AG04450 (cell line): Measurements from ENCODE around the gene CDC73. TPM values are rescaled to one million over a fixed set of nuclear protein-coding genes. Genes with fewer than 3 reads are reported as not detected.
A peak's percentile ranks its signal among the peaks of the same experiment; 100 is the strongest.

Source experiments
- CTCF ChIA-PET: fragments of 300-600, 350-600 bp; formaldehyde crosslinking; extraction: SDS; loops from one replicate; lab custom pipeline; 2022; ENCODE audit warnings: antibody characterized with exemption, inconsistent platforms; lab: Charles Lee
- POLR2A ChIA-PET: fragments of 350-600 bp; formaldehyde crosslinking; extraction: SDS; loops from one replicate; lab custom pipeline; 2021; ENCODE audit warnings: antibody characterized with exemption, inconsistent platforms; lab: Yijun Ruan, JAX
- DNase-seq: peaks from one replicate; pipeline ENCODE4 v3.0.0-alpha.2; 2011; ENCODE audit warnings: low read depth, low spot score
- H3K27ac ChIP-seq: one replicate; pipeline ENCODE4 v1.5.1; 2012; ENCODE audit warnings: low read depth, low read length, control low read depth
- H3K27me3 ChIP-seq: one replicate; pipeline ENCODE4 v1.6.0; 2012; ENCODE audit warnings: low read length; ENCODE audit not compliant: control insufficient read depth, insufficient read depth
- H3K4me3 ChIP-seq: 2 replicates; pipeline ENCODE4 v1.5.1; 2011; ENCODE audit warnings: mild to moderate bottlenecking, low read depth, low read length, control low read depth
- H3K9me3 ChIP-seq: 2 replicates; pipeline ENCODE4 v1.5.1; 2012; ENCODE audit warnings: low read length; ENCODE audit not compliant: control insufficient read depth, insufficient read depth
- CTCF ChIP-seq: IDR thresholded peaks from 2 replicates; pipeline ENCODE4 v1.5.1; 2011; ENCODE audit warnings: low read depth, low read length, control low read depth, inconsistent platforms
- polyA plus RNA-seq: library from polyadenylated mRNA; depleted of rRNA; stranded (reverse); fragments of >200 nt; gene quantifications from 2 replicates; pipeline ENCODE4 v1.2.3, GENCODE V29; 2011

Gene CDC73
- polyA plus RNA-seq, 1 experiment = 56.4 TPM

GRCh38 chr1:193181536-193181935 lies 59.7 kb downstream of the CDC73 start:
- no peak for DNase-seq
- Histone ChIP-seq H3K4me3 (no peak overlapping the region), H3K27me3 (no peaks in the 10 kb centered on the region), H3K27ac (no peak overlapping the region), H3K9me3 (no peaks in the 10 kb centered on the region)
- ChIA-PET POLR2A (no interaction called here), CTCF (interaction anchor here (1.0 to 1.4 kb wide), 3 partner anchors 8 to 832 kb away, joined by 3 to 5 read pairs (median 3); no protein-coding TSS in a partner anchor)
- TF ChIP-seq CTCF = no peak

GRCh38 chr1:193181985-193182384 lies 60.2 kb downstream of the CDC73 start:
- POLR2A ChIA-PET = no interaction called here

GRCh38 chr1:193183019-193183627 lies 61.3 kb downstream of the CDC73 start:
- peak; percentile 80 for TF ChIP-seq CTCF
- CTCF ChIA-PET = interaction anchor here (0.6 to 0.7 kb wide), 3 partner anchors 156 to 1430 kb away, joined by 3 to 4 read pairs (median 3); no protein-coding TSS in a partner anchor
- H3K27me3 ChIP-seq = no peaks in the 10 kb centered on the region
- peak; percentile 26 for DNase-seq
- no peaks in the 10 kb centered on the region for H3K9me3 ChIP-seq
- H3K27ac ChIP-seq = no peak overlapping the region
- peak overlapping the region; percentile 10 for H3K4me3 ChIP-seq
- POLR2A ChIA-PET = no interaction called here

More at GRCh38 chr1:193181985-193182384, 60.2 kb downstream of the CDC73 start:
- no peak overlapping the region for H3K4me3 ChIP-seq
- no peaks in the 10 kb centered on the region for H3K9me3 ChIP-seq
- TF ChIP-seq CTCF = no peak
- no peak for DNase-seq
- no peaks in the 10 kb centered on the region for H3K27me3 ChIP-seq
- CTCF ChIA-PET = interaction anchor here (1.0 to 1.4 kb wide), 3 partner anchors 8 to 831 kb away, joined by 3 to 5 read pairs (median 3); no protein-coding TSS in a partner anchor
- no peak overlapping the region for H3K27ac ChIP-seq

- peak overlapping the region; percentile 58 for H3K4me3 ChIP-seq
- CTCF ChIA-PET = interaction anchor here (0.9 kb wide), 1 partner anchor 223 kb away, joined by 3 read pairs; no protein-coding TSS in a partner anchor
- H3K27ac ChIP-seq = no peak overlapping the region
- H3K27me3 ChIP-seq = no peaks in the 10 kb centered on the region
- H3K9me3 ChIP-seq = no peaks in the 10 kb centered on the region
- no peak for DNase-seq
- POLR2A ChIA-PET = interaction anchor here (1.5 kb wide), 1 partner anchor 151 kb away, joined by 4 read pairs; no protein-coding TSS in a partner anchor
- TF ChIP-seq CTCF = no peak
Observed at GRCh38 chr1:193184776-193185175, 62.9 kb downstream of the CDC73 start.

- CTCF ChIA-PET = no interaction called here
- DNase-seq = no peak
- Histone ChIP-seq H3K27ac (no peak overlapping the region), H3K4me3 (peak overlapping the region; percentile 58), H3K27me3 (no peaks in the 10 kb centered on the region), H3K9me3 (no peaks in the 10 kb centered on the region)
- no peak for TF ChIP-seq CTCF
- POLR2A ChIA-PET = interaction anchor here (1.5 kb wide), 1 partner anchor 150 kb away, joined by 4 read pairs; no protein-coding TSS in a partner anchor
Observed at GRCh38 chr1:193185211-193185610, 63.4 kb downstream of the CDC73 start.
